K562 (cell line): ENCODE data around the gene MYL12A. TPM values are rescaled to one million over a fixed set of nuclear protein-coding genes. Genes with fewer than 3 reads are reported as not detected.

ENCODE experiments used
- CBFA2T2 ChIP-seq: fragments of 450-650 bp; conservative IDR thresholded peaks from 2 replicates; pipeline ENCODE4 v1.6.1; 2017; ENCODE audit warnings: mild to moderate bottlenecking
- EP300 ChIP-seq: IDR thresholded peaks from 2 replicates; pipeline ENCODE4 v1.6.1; 2012; ENCODE audit warnings: low read length, improper control_type of control experiment
- ESRRA ChIP-seq: fragments of 450-650 bp; IDR thresholded peaks from 2 replicates; pipeline ENCODE4 v1.6.1; 2014; ENCODE audit warnings: low read depth, mild to moderate bottlenecking, moderate library complexity, borderline replicate concordance
- FOXJ2 ChIP-seq: fragments of 200-800 bp; sonication (Bioruptor generic); IDR thresholded peaks from 2 replicates; pipeline ENCODE4 v1.6.1; 2016; ENCODE audit warnings: missing genetic modification characterization, missing compliant biosample characterization
- HMG20B ChIP-seq: fragments of 250-450 bp; sonication (Bioruptor Pico); IDR thresholded peaks from 2 replicates; pipeline ENCODE4 v1.5.0; 2021; ENCODE audit warnings: mild to moderate bottlenecking
- LCOR ChIP-seq: sonication (generic); formaldehyde crosslinking; IDR thresholded peaks from 2 replicates; pipeline ENCODE4 v1.8.0; 2022; ENCODE audit warnings: mild to moderate bottlenecking, missing genetic modification reagents
- MECOM ChIP-seq: fragments of 250-450 bp; sonication (Bioruptor Pico); IDR thresholded peaks from 2 replicates; pipeline ENCODE4 v1.8.0; 2022; ENCODE audit warnings: inconsistent platforms
- NCOA4 ChIP-seq: fragments of 450-650 bp; IDR thresholded peaks from 2 replicates; pipeline ENCODE4 v1.6.1; 2018; ENCODE audit warnings: mild to moderate bottlenecking; ENCODE audit not compliant: partially characterized antibody
- NCOR1 ChIP-seq: fragments of 450-650 bp; IDR thresholded peaks from 2 replicates; pipeline ENCODE4 v1.6.1; 2016; ENCODE audit warnings: mild to moderate bottlenecking, moderate library complexity
- NFE2L1 ChIP-seq: fragments of 450-650 bp; IDR thresholded peaks from 2 replicates; pipeline ENCODE4 v1.6.1; 2016; ENCODE audit warnings: missing genetic modification characterization, low read depth, mild to moderate bottlenecking, missing compliant biosample characterization, moderate library complexity, borderline replicate concordance
- NR2C2 ChIP-seq, 2 experiments: fragments of 200-800 bp in 1 of 2; sonication (Bioruptor generic) in 1 of 2; sonication (generic) in 1 of 2; formaldehyde crosslinking in 1 of 2; IDR thresholded peaks; 2 replicates each; pipeline versions ENCODE4 v1.6.1 to v1.8.0; 2016 to 2022; ENCODE audit warnings: mild to moderate bottlenecking in 1 of 2, missing compliant biosample characterization in 1 of 2, missing genetic modification characterization in 1 of 2, missing genetic modification reagents in 1 of 2
- PCBP1 ChIP-seq: fragments of 200-400 bp; formaldehyde crosslinking; IDR thresholded peaks from 2 replicates; pipeline ENCODE4 v1.6.1; 2018; ENCODE audit warnings: mild to moderate bottlenecking, low read depth, low read length; ENCODE audit not compliant: poor library complexity, severe bottlenecking
- PHF8 ChIP-seq: fragments of 200-600 bp; sonication (generic); IDR thresholded peaks from 2 replicates; pipeline ENCODE4 v1.6.1; 2012; ENCODE audit warnings: mixed run types, mild to moderate bottlenecking, inconsistent platforms, low read length, moderate library complexity, borderline replicate concordance
- POLR2A ChIP-seq: fragments of 450-650 bp; conservative IDR thresholded peaks from 2 replicates; pipeline ENCODE4 v1.6.1; 2016
- RFX5 ChIP-seq: IDR thresholded peaks from 2 replicates; pipeline ENCODE4 v1.6.1; 2011; ENCODE audit warnings: low read depth, mild to moderate bottlenecking, improper control_type of control experiment, low read length
- STAT5A ChIP-seq: IDR thresholded peaks from 2 replicates; pipeline ENCODE4 v1.6.1; 2012; ENCODE audit warnings: low read length, inconsistent platforms, borderline replicate concordance
- TCF7L2 ChIP-seq: fragments of 150-350 bp; IDR thresholded peaks from 2 replicates; pipeline ENCODE4 v1.6.1; 2016; ENCODE audit warnings: low read depth, mild to moderate bottlenecking, low read length, moderate library complexity
- TCFL5 ChIP-seq: fragments of 250-450 bp; sonication (Bioruptor Pico); conservative IDR thresholded peaks from 2 replicates; pipeline ENCODE4 v1.6.1; 2021; ENCODE audit warnings: mild to moderate bottlenecking, moderate library complexity, matching md5 sums
- TFAM ChIP-seq: fragments of 250-450 bp; sonication (Bioruptor Pico); conservative IDR thresholded peaks from 2 replicates; pipeline ENCODE4 v1.5.0; 2021; ENCODE audit warnings: mild to moderate bottlenecking, moderate library complexity
- TFAP4 ChIP-seq: sonication (generic); formaldehyde crosslinking; IDR thresholded peaks from 2 replicates; pipeline ENCODE4 v1.8.0; 2022; ENCODE audit warnings: missing genetic modification reagents, mild to moderate bottlenecking, moderate library complexity, borderline replicate concordance
- ZBTB2 ChIP-seq: fragments of 450-650 bp; IDR thresholded peaks from 2 replicates; pipeline ENCODE4 v1.6.1; 2016; ENCODE audit warnings: antibody characterized with exemption
- ZBTB8A ChIP-seq: fragments of 450-650 bp; IDR thresholded peaks from 2 replicates; pipeline ENCODE4 v1.6.1; 2018; ENCODE audit warnings: mild to moderate bottlenecking, moderate library complexity; ENCODE audit not compliant: partially characterized antibody
- ZC3H4 ChIP-seq: sonication (generic); formaldehyde crosslinking; IDR thresholded peaks from 2 replicates; pipeline ENCODE4 v1.9.0; 2021; ENCODE audit warnings: missing genetic modification reagents, borderline replicate concordance
- ZNF133 ChIP-seq: fragments of 250-450 bp; sonication (Bioruptor Pico); IDR thresholded peaks from 2 replicates; pipeline ENCODE4 v1.4.0; 2020; ENCODE audit warnings: mild to moderate bottlenecking
- ZNF239 ChIP-seq: fragments of 250-450 bp; sonication (Bioruptor Pico); IDR thresholded peaks from 2 replicates; pipeline ENCODE4 v1.4.0; 2020; ENCODE audit warnings: mild to moderate bottlenecking
- ZNF75A ChIP-seq: fragments of 450-650 bp; formaldehyde crosslinking; IDR thresholded peaks from 2 replicates; pipeline ENCODE4 v1.4.0; 2020; ENCODE audit warnings: mild to moderate bottlenecking
- polyA plus RNA-seq, 8 experiments: library from polyadenylated mRNA; depleted of rRNA in 4 of 8; stranded (reverse) in 5 of 8; unstranded in 3 of 8; fragments of >200 nt; fragmentation: Nextera tagmentation in 2 of 8; fragmentation: Illumina TruSeq in 1 of 8; extraction: Ambion mirVana in 2 of 8; extraction: Trizol in 1 of 8; gene quantifications; 2 replicates each; pipeline versions ENCODE4 v1.2.1 to v1.2.3, GENCODE V29; 2011 to 2014; ENCODE audit warnings: inconsistent platforms in 1 of 8, missing spikeins in 1 of 8
- total RNA-seq, 7 experiments: library from RNA; depleted of rRNA in 6 of 7; stranded (reverse); fragments of >200 nt in 6 of 7; fragmentation: Illumina TruSeq in 2 of 7; extraction: Trizol in 2 of 7; gene quantifications; 2 replicates each; pipeline versions ENCODE4 v1.2.1 to v1.2.3, GENCODE V29; 2011 to 2021; ENCODE audit warnings: low replicate concordance in 1 of 7
- TF ChIP-seq, protein P1 (sequence below): fragments of 250-450 bp; sonication (Bioruptor Pico); IDR thresholded peaks from 2 replicates; pipeline ENCODE4 v1.5.0; 2022; ENCODE audit warnings: mild to moderate bottlenecking

Gene MYL12A
- total and polyA plus RNA-seq, 9 of the 15 experiments (the other 6 are each of a cell fraction or from before 2014, with no cell fraction given): 308 to 1,031 (median 559) TPM

- TF ChIP-seq MECOM (peak; percentile 59; the same call in 1 of the 2 replicates), ZNF239 (0 out of 2 replicates have a peak, but pooled peaks have one; percentile 25), TFAP4 (CRISPR knock-in tag) (no peak), RFX5 (no peak), STAT5A (peak; percentile 64), CBFA2T2 (no peak), ZBTB2 (no peak; the same call in 1 of the 2 replicates), HMG20B (CRISPR knock-in tag) (no peak), FOXJ2 (tag) (no peak), TFAM (no peak), LCOR (CRISPR knock-in tag) (no peak; the same call in 1 of the 2 replicates), ZBTB8A (no peak), TCFL5 (CRISPR knock-in tag) (no peak), EP300 (peak; percentile 65), ZNF75A (CRISPR knock-in tag) (no peak), POLR2A (peak; percentile 81), TCF7L2 (no peak), ESRRA (no peak), ZC3H4 (CRISPR knock-in tag) (no peak), NCOA4 (no peak), NFE2L1 (tag) (no peak), PHF8 (peak; percentile 56), PCBP1 (no peak), ZNF133 (CRISPR knock-in tag) (no peak), NR2C2 (CRISPR knock-in tag; IDR thresholded peaks at IDR 0.05) (no peak), NR2C2 (tag; IDR thresholded peaks at IDR 0.05) (no peak), NCOR1 (no peak)
- TF ChIP-seq, protein P1, sequence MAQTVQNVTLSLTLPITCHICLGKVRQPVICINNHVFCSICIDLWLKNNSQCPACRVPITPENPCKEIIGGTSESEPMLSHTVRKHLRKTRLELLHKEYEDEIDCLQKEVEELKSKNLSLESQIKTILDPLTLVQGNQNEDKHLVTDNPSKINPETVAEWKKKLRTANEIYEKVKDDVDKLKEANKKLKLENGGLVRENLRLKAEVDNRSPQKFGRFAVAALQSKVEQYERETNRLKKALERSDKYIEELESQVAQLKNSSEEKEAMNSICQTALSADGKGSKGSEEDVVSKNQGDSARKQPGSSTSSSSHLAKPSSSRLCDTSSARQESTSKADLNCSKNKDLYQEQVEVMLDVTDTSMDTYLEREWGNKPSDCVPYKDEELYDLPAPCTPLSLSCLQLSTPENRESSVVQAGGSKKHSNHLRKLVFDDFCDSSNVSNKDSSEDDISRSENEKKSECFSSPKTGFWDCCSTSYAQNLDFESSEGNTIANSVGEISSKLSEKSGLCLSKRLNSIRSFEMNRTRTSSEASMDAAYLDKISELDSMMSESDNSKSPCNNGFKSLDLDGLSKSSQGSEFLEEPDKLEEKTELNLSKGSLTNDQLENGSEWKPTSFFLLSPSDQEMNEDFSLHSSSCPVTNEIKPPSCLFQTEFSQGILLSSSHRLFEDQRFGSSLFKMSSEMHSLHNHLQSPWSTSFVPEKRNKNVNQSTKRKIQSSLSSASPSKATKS (CRISPR knock-in tag): no peak
These were observed 864 bp upstream of the MYL12A start (continued) for GRCh38 chr18:3246635-3247239.
